HEK293 (cell line): ENCODE measurements around the gene HNRNPC.

Source experiments
- CTCF ChIA-PET: fragments of 350-600 bp; formaldehyde crosslinking; extraction: SDS; loops from one replicate; lab custom pipeline; 2021; ENCODE audit warnings: antibody characterized with exemption; lab: Yijun Ruan, JAX
- POLR2A ChIA-PET: fragments of 300-600 bp; formaldehyde crosslinking; extraction: SDS; loops from one replicate; lab custom pipeline; 2020; ENCODE audit warnings: antibody characterized with exemption, inconsistent platforms; lab: Yijun Ruan, JAX
- H3K27ac ChIP-seq: fragments of 200-500 bp; sonication (Bioruptor generic); 2 replicates; pipeline ENCODE4 v1.5.1; 2014; ENCODE audit warnings: low read depth, low read length, control low read depth, inconsistent platforms; ENCODE audit errors: extremely low read depth
- H3K36me3 ChIP-seq, 2 experiments: fragments of 200-500 bp in 1 of 2; sonication (Bioruptor generic) in 1 of 2; 1 replicate in 1 of 2; 2 replicates in 1 of 2; pipeline ENCODE4 v1.5.1; 2014 to 2017; ENCODE audit warnings: inconsistent platforms in 2 of 2, low read length in 2 of 2; ENCODE audit not compliant: control insufficient read depth in 2 of 2, insufficient read depth in 1 of 2
- H3K4me1 ChIP-seq: fragments of 200-500 bp; sonication (Bioruptor generic); 2 replicates; pipeline ENCODE4 v1.5.1; 2014; ENCODE audit warnings: mild to moderate bottlenecking, low read length, inconsistent platforms; ENCODE audit not compliant: control insufficient read depth, insufficient read depth
- H3K4me3 ChIP-seq: 2 replicates; pipeline ENCODE4 v1.5.1; 2011; ENCODE audit warnings: low read depth, mild to moderate bottlenecking, control low read depth, low read length, moderate library complexity
- H3K9me3 ChIP-seq: fragments of 200-500 bp; sonication (Bioruptor generic); 2 replicates; pipeline ENCODE4 v1.5.1; 2014; ENCODE audit warnings: low read depth, low read length, inconsistent platforms; ENCODE audit not compliant: control insufficient read depth, insufficient read depth
- HOXD13 ChIP-seq: sonication (generic); formaldehyde crosslinking; IDR thresholded peaks from 2 replicates; pipeline ENCODE4 v1.8.0; 2022; ENCODE audit warnings: missing genetic modification reagents, borderline replicate concordance
- PATZ1 ChIP-seq: fragments of 450-650 bp; formaldehyde crosslinking; IDR thresholded peaks from 2 replicates; pipeline ENCODE4 v1.5.1; 2016; ENCODE audit warnings: missing biosample characterization, missing genetic modification characterization
- ZBTB26 ChIP-seq: fragments of 450-650 bp; formaldehyde crosslinking; optimal IDR thresholded peaks from 2 replicates; pipeline ENCODE3; 2016; ENCODE audit warnings: missing biosample characterization, mild to moderate bottlenecking, missing genetic modification characterization
- ZBTB44 ChIP-seq: fragments of 450-650 bp; IDR thresholded peaks from 2 replicates; pipeline ENCODE4 v1.5.1; 2018; ENCODE audit warnings: missing biosample characterization, mild to moderate bottlenecking, missing genetic modification characterization
- ZBTB8A ChIP-seq: fragments of 450-650 bp; formaldehyde crosslinking; IDR thresholded peaks from 2 replicates; pipeline ENCODE4 v1.5.1; 2016; ENCODE audit warnings: missing biosample characterization, missing genetic modification characterization
- ZFHX2 ChIP-seq: fragments of 450-650 bp; formaldehyde crosslinking; conservative IDR thresholded peaks from 2 replicates; pipeline ENCODE4 v1.5.1; 2016; ENCODE audit warnings: missing biosample characterization, missing genetic modification characterization
- ZIC2 ChIP-seq: fragments of 450-650 bp; formaldehyde crosslinking; IDR thresholded peaks from 2 replicates; pipeline ENCODE4 v1.5.1; 2016; ENCODE audit warnings: missing biosample characterization, missing genetic modification characterization
- ZNF214 ChIP-seq: fragments of 450-650 bp; formaldehyde crosslinking; IDR thresholded peaks from 2 replicates; pipeline ENCODE4 v1.5.1; 2017; ENCODE audit warnings: missing biosample characterization, mild to moderate bottlenecking, missing genetic modification characterization, borderline replicate concordance
- ZNF223 ChIP-seq: fragments of 450-650 bp; formaldehyde crosslinking; IDR thresholded peaks from 2 replicates; pipeline ENCODE4 v1.5.1; 2016; ENCODE audit warnings: missing biosample characterization, missing genetic modification characterization
- ZNF335 ChIP-seq: fragments of 450-650 bp; formaldehyde crosslinking; conservative IDR thresholded peaks from 2 replicates; pipeline ENCODE4 v1.5.1; 2016; ENCODE audit warnings: missing biosample characterization, missing genetic modification characterization
- ZNF366 ChIP-seq: fragments of 450-650 bp; formaldehyde crosslinking; conservative IDR thresholded peaks from 2 replicates; pipeline ENCODE4 v1.5.1; 2016; ENCODE audit warnings: missing biosample characterization, missing genetic modification characterization
- ZNF433 ChIP-seq: fragments of 450-650 bp; formaldehyde crosslinking; IDR thresholded peaks from 2 replicates; pipeline ENCODE4 v1.5.1; 2016; ENCODE audit warnings: missing biosample characterization, missing genetic modification characterization, low read depth
- ZNF510 ChIP-seq: fragments of 450-650 bp; formaldehyde crosslinking; IDR thresholded peaks from 2 replicates; pipeline ENCODE4 v1.5.1; 2018; ENCODE audit warnings: mild to moderate bottlenecking, missing genetic modification characterization, missing biosample characterization; ENCODE audit not compliant: insufficient replicate concordance
- ZNF561 ChIP-seq: fragments of 450-650 bp; IDR thresholded peaks from 2 replicates; pipeline ENCODE4 v1.5.1; 2018; ENCODE audit warnings: missing biosample characterization, missing genetic modification characterization, borderline replicate concordance
- ZNF692 ChIP-seq: fragments of 450-650 bp; formaldehyde crosslinking; IDR thresholded peaks from 2 replicates; pipeline ENCODE4 v1.5.1; 2016; ENCODE audit warnings: missing biosample characterization, missing genetic modification characterization
- ZSCAN23 ChIP-seq: fragments of 450-650 bp; formaldehyde crosslinking; IDR thresholded peaks from 2 replicates; pipeline ENCODE4 v1.5.1; 2016; ENCODE audit warnings: missing biosample characterization, missing genetic modification characterization
- TF ChIP-seq, protein P1 (sequence below): fragments of 450-650 bp; formaldehyde crosslinking; IDR thresholded peaks from 2 replicates; pipeline ENCODE4 v1.5.1; 2017; ENCODE audit warnings: missing biosample characterization, mild to moderate bottlenecking, missing genetic modification characterization, moderate library complexity
- TF ChIP-seq, protein P2 (sequence below): fragments of 450-650 bp; formaldehyde crosslinking; IDR thresholded peaks from 2 replicates; pipeline ENCODE4 v1.5.1; 2016; ENCODE audit warnings: missing biosample characterization, missing genetic modification characterization

The HNRNPC gene

GRCh38 chr14:21302013-21302835 lies 33.0 kb upstream of the HNRNPC start (continued):
- TF ChIP-seq ZNF214: no peak
- no peak for TF ChIP-seq ZSCAN23 (tag by site-specific recombination)
- no peak for TF ChIP-seq ZNF433 (tag by site-specific recombination)

- no peak for TF ChIP-seq HOXD13 (CRISPR knock-in tag)
- peak; percentile 56 for TF ChIP-seq PATZ1
- TF ChIP-seq, protein P1, sequence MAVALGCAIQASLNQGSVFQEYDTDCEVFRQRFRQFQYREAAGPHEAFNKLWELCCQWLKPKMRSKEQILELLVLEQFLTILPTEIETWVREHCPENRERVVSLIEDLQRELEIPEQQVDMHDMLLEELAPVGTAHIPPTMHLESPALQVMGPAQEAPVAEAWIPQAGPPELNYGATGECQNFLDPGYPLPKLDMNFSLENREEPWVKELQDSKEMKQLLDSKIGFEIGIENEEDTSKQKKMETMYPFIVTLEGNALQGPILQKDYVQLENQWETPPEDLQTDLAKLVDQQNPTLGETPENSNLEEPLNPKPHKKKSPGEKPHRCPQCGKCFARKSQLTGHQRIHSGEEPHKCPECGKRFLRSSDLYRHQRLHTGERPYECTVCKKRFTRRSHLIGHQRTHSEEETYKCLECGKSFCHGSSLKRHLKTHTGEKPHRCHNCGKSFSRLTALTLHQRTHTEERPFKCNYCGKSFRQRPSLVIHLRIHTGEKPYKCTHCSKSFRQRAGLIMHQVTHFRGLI (tag by site-specific recombination): peak; percentile 49
- 0 out of 2 replicates have a peak, but pooled peaks have one; percentile 27 for TF ChIP-seq ZNF561 (tag by site-specific recombination)
- peak; percentile 41; the same call in 1 of the 2 replicates for TF ChIP-seq ZIC2 (tag by site-specific recombination)
- TF ChIP-seq, protein P2, sequence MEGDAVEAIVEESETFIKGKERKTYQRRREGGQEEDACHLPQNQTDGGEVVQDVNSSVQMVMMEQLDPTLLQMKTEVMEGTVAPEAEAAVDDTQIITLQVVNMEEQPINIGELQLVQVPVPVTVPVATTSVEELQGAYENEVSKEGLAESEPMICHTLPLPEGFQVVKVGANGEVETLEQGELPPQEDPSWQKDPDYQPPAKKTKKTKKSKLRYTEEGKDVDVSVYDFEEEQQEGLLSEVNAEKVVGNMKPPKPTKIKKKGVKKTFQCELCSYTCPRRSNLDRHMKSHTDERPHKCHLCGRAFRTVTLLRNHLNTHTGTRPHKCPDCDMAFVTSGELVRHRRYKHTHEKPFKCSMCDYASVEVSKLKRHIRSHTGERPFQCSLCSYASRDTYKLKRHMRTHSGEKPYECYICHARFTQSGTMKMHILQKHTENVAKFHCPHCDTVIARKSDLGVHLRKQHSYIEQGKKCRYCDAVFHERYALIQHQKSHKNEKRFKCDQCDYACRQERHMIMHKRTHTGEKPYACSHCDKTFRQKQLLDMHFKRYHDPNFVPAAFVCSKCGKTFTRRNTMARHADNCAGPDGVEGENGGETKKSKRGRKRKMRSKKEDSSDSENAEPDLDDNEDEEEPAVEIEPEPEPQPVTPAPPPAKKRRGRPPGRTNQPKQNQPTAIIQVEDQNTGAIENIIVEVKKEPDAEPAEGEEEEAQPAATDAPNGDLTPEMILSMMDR (tag by site-specific recombination): peak; percentile 73; the same call in 1 of the 2 replicates
- 0 out of 2 replicates have a peak, but pooled peaks have one; percentile 20 for TF ChIP-seq ZNF366 (tag by site-specific recombination)
- 0 out of 2 replicates have a peak, but pooled peaks have one; percentile 10 for TF ChIP-seq ZNF692 (tag by site-specific recombination)
- peak; percentile 64; the same call in 1 of the 2 replicates for TF ChIP-seq ZBTB44 (tag by site-specific recombination)
- peak; percentile 35 for TF ChIP-seq ZNF335 (tag by site-specific recombination)
- no peak for TF ChIP-seq ZNF223
- TF ChIP-seq ZBTB8A (tag by site-specific recombination): peak; percentile 77
- no peak for TF ChIP-seq ZNF510 (tag by site-specific recombination)
- 0 out of 2 replicates have a peak, but pooled peaks have one; percentile 12 for TF ChIP-seq ZFHX2 (tag by site-specific recombination)
- peak; percentile 64 for TF ChIP-seq ZBTB26 (tag by site-specific recombination)
- Histone ChIP-seq H3K36me3 (no peaks in the 10 kb centered on the region), H3K27ac (no peak overlapping the region), H3K9me3 (no peaks in the 10 kb centered on the region), H3K4me3 (peak overlapping the region; percentile 15), H3K4me1 (peaks cover 2% of the 10 kb centered on the region; the same call in 1 of the 2 replicates)
- ChIA-PET POLR2A (no interaction called here), CTCF (no interaction called here)
These were observed 31.6 kb upstream of the HNRNPC start for GRCh38 chr14:21300892-21301291.
